GM12873 (cell line): Measurements from ENCODE around the gene POLD4.

ENCODE experiments used
- TF ChIP-seq, protein P1 (sequence below): IDR thresholded peaks from 2 replicates; pipeline ENCODE4 v1.5.1; 2012; ENCODE audit warnings: low read depth, mild to moderate bottlenecking, moderate library complexity, low read length, control low read depth; ENCODE audit not compliant: insufficient read depth; ENCODE audit errors: missing control alignments

Gene POLD4

DNA sequence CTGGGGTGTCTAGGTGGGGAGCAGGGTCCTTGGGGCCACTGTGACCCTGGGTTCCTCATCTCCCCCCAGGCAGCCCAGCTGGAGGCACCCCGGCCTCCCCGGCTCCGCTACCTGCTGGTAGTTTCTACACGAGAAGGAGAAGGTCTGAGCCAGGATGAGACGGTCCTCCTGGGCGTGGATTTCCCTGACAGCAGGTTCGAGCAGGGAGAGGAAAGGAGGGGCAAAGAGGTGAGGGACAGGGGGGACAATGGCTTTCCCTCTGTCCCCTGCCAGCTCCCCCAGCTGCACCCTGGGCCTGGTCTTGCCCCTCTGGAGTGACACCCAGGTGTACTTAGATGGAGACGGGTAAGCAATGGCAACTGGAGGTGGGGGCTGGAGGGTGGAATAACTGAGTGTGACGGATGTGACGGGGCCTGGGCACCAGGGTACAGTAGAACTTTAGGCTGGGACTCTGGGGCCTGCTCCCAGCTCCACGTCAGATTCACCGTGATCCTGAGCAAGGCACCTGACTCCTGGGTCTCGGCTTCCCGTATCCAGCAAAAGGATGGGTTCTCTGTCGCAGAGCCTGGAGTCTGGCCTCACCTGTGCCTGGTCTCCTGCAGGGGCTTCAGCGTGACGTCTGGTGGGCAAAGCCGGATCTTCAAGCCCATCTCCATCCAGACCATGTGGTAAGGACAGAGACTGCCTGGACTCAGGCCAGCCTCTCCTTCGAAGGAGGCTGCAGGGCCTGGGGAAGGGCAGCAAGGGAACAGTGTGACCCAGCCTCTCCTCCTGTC is 46.4 kb downstream of the POLD4 start:
- TF ChIP-seq, protein P1, sequence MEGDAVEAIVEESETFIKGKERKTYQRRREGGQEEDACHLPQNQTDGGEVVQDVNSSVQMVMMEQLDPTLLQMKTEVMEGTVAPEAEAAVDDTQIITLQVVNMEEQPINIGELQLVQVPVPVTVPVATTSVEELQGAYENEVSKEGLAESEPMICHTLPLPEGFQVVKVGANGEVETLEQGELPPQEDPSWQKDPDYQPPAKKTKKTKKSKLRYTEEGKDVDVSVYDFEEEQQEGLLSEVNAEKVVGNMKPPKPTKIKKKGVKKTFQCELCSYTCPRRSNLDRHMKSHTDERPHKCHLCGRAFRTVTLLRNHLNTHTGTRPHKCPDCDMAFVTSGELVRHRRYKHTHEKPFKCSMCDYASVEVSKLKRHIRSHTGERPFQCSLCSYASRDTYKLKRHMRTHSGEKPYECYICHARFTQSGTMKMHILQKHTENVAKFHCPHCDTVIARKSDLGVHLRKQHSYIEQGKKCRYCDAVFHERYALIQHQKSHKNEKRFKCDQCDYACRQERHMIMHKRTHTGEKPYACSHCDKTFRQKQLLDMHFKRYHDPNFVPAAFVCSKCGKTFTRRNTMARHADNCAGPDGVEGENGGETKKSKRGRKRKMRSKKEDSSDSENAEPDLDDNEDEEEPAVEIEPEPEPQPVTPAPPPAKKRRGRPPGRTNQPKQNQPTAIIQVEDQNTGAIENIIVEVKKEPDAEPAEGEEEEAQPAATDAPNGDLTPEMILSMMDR: no peak

DNA sequence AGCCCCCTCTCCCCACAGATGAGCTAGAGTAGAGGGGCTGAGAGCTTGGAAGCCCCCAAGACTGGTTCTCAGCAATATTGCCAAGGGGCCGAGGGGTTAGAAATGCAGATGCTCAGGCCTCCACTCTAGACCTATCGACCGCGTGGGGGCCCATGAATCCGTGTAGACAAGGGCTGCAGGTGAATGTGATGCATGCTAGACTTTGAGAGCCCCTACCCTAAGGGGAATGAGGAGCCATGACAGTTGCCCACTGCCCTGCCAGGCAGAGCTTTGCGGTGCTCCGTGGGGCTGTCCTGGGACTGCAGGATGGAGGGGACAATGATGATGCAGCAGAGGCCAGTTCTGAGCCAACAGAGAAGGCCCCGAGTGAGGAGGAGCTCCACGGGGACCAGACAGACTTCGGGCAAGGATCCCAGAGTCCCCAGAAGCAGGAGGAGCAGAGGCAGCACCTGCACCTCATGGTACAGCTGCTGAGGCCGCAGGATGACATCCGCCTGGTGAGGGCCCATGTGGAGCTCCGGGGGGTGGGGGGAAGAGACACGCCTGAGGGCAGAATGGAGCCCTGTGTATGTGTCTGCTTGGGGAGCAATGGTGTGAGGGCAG is 48.7 kb downstream of the POLD4 start:
- TF ChIP-seq, protein P1: no peak

DNA sequence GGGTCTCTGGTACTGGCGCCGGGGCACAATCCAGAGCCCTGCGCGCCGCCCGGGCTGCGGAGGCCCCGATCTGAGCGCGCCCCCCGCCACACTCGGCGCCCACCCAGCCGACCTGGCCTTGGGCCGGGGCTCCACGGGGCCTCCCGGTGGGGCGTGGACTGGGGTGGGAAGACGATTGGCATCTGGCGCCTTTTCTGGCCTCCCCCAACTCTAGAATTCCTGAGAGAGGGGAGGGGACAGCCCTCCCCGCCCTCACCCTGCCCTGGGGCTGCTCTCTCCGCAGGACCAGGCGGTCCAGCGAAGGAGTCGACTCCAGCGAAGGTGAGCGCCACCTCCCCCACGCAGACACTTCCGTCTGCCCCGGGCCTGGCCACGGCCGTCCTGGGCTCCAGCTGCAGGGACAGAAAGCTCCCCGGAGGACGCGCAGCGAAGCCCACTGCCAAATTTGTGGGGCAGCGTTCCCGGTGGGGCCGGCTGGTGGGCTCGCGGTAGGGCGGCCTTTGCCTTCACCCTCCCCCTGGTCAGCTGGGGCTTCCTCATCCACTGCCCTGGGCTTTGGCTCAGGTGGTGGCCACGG is 49.4 kb downstream of the POLD4 start:
- TF ChIP-seq, protein P1: no peak

DNA sequence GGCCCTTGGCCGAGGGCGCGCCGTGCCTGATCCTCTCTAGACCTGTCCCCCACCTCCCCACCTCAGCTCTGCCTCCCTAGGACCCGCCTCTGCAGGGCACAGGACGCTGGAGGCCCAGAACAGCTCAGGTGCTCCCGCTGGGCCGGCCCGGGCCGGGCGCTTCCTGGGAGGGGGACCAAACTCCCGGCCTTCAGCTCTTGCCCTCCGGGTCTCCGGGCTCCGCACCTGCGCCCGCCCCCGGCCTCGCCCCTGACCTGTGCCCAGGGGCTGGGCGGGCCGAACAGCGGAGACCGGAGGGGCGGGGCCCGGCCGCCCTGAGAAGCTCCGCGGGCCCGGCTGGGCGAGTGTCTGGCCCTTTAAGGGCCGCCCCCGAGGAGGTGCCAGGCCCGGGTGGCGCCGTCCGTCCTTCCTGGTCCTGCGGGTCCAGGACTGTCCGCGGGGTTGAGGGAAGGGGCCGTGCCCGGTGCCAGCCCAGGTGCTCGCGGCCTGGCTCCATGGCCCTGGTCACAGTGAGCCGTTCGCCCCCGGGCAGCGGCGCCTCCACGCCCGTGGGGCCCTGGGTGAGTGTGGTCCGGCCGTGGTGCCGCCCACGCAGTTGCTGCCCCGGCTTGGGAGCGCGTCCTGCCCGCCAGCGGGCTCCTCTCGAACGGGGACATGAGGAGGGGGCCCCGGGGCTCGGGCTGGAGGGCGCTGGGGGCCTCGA is 50.1 kb downstream of the POLD4 start, which contains the start of gene SSH3:
SSH3 (plus strand) TSS at position 399 of the 703 bp plus-strand sequence; CDS start at position 495, 96 bp downstream.
- TF ChIP-seq, protein P1: no peak

DNA sequence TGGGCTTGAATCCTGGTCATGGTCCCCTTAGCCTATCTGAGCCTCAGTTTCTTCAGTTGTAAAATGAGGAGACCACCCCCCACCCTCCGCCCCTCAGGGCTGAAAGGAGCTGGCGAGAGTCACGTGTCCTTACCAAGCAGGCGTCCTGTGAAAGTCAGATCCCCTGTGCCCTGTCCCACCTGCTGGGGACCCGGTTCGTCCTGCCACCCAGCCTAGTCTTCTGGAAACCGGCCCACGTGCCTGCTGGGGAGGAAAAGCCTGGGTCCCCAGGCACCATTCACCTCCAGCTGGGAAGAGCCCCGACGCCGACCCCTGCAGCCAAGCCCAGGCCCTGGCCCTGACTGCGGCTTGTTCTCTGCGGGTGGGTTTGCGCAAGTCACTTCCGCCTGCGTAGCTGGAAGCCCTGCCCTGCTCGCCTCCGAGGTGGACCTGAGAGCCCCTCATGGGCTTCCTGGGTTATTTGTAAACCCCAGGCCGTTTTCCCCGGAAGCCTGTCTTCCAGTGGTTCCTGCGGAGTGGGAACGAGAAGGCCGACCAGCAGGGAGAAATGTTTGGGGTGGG is 50.7 kb downstream of the POLD4 start:
- TF ChIP-seq, protein P1: no peak

DNA sequence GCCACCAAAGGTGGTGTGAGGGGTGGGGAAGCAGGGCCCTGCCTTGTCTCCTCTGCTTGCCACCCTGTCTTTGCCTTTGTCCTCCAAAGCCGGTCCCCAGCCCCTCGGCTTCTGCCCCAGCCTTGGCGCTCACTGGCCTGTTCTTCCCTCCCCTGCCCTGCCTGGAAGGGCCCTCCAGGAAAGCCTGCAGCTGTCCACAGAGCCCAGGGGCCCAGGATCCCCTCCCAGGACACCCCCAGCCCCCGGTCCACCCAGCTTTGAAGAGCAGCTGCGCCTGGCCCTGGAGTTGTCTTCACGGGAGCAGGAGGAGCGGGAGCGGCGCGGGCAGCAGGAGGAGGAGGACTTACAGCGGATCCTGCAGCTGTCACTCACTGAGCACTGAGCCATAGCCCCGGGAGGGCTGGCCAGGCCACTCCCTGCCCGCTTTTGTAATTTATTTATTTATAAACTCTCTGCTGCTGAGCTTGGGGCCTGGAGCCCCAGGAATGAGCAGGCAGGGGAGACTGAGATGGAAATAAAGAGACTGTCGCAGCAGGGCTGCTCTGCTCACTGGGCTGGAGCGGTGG is 51.3 kb downstream of the POLD4 start:
- TF ChIP-seq, protein P1: no peak
